Stimulated activated CD8-positive, alpha-beta memory T cell treated with anti-CD3 and anti-CD28 coated beads, Interleukin-7, amount 100 ng/mL, for 4 hours (primary cell): ENCODE results near the gene EPHB4.
"Not testable (repeated sequence)": the region's sequence is repeated elsewhere in the genome, so short reads cannot be mapped to it uniquely, and the experiment has no call there.

Experiments used
- DNase-seq, 2 donors: peaks; one replicate each; pipeline ENCODE4 v3.0.0-alpha.2; 2020; ENCODE audit warnings: low read depth in 2 of 2

The EPHB4 gene

GRCh38 chr7:100791881-100792666 is 35.2 kb downstream of the EPHB4 start:
- DNase-seq = no peak

- no peak for DNase-seq
Measured at GRCh38 chr7:100789055-100789454, 38.3 kb downstream of the EPHB4 start.

- DNase-seq = no peak
Measured at GRCh38 chr7:100786323-100786722, 41.0 kb downstream of the EPHB4 start.

GRCh38 chr7:100785878-100786277 is 41.4 kb downstream of the EPHB4 start:
- no peak for DNase-seq

GRCh38 chr7:100783804-100784203 is 43.5 kb downstream of the EPHB4 start:
- no peak for DNase-seq

GRCh38 chr7:100781255-100781654 is 46.1 kb downstream of the EPHB4 start:
- DNase-seq = no peak

DNA sequence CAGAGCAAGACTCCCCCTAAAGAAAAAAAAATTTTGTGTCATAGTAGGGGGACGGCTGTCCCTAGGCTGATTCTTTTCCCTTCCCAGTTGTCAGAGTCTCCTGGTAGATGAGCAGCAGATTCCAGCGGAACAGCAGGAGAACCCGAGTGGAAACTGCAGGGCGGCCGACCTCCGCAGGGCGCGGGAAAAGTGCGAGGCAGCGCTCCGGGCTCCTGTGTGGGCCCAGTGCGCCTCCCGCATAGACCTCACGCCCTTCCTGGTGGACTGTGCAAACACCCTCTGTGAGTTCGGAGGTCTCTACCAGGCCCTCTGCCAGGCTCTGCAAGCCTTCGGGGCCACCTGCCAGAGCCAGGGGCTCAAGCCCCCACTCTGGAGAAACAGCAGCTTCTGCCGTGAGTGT is 48.0 kb downstream of the EPHB4 start:
- DNase-seq = no peak

GRCh38 chr7:100778061-100778621 is 49.2 kb downstream of the EPHB4 start:
- DNase-seq = no peak

DNA sequence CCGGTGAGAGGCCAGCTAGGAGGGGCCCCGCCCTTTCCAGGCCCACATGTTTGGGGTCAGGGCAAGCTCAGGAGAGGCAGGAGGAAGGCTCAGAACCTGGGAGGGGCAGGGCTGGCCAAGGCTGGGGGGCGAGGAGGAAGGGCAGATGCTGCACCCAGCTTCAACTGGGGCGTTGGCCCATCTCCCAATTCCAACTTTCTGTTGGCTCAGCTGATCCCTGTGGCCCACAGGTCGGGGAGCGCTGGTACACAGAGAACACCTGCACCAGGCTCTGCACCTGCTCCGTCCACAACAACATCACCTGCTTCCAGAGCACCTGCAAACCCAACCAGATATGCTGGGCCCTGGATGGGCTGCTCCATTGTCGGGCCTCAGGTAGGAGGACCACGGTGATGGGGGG is 53.8 kb downstream of the EPHB4 start:
- DNase-seq = no peak

GRCh38 chr7:100768784-100769183 is 58.5 kb downstream of the EPHB4 start:
- DNase-seq = no peak

DNA sequence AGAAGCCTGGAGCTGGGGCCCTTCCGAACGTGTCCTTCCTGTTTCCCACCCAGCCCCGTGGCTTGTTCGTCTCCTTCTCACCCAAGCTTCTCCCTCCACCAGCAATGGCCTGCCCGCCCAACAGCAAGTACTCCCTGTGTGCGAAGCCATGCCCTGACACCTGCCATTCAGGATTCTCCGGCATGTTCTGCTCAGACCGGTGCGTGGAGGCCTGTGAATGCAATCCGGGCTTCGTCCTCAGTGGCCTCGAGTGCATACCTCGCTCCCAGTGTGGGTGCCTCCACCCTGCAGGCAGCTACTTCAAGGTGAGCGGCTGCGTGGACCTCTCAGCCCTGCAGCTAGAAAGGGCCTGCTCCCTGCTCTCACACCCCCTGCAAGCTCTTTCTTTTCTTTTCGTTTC is 62.1 kb downstream of the EPHB4 start:
- no peak for DNase-seq

DNA sequence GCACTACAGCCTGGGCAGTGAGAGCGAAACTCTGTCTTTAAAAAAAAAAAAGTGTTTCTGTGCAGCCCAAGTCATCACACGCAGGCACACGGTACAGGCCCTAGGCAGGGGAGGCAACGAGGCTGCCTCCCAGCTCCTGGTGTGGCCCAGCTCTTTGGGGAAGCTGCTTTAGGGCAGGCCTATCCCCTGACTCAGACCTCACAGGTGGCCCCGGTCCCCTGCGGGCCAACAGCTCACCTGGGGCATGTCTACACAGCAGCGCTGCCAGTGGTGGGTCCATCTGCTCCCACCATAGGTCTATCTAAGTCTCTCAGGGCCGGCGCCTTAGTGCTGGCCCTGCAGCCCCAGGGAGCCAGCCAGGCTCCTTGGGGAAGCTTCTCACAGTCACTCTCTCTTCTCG is 62.5 kb downstream of the EPHB4 start:
- DNase-seq = no peak

DNA sequence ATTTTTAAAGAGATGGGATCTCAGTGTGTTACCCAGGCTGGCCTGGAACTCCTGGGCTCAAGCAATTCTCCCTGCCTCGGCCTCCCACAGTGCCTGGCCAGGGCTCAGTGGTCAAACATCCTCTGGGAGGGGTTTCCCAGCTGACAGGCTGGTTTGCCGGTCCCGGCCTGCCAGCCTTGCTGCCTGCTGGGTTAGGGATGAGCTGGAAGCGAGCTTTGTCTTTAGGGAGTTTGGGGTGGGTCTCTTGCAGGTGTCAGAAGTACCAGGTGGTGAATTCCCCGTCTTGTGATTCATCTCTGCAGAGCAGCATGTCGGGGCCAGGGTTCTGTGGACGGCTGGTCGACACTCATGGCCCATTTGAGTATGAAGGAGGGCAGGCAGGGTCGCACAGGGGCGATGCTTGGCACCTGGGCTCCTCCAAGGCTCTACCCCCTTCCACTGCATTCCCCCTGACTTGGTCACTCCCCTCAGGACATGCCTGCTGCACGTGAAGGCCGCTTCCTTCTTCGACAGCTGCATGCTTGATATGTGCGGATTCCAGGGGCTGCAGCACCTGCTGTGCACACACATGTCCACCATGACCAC is 63.7 kb downstream of the EPHB4 start:
- DNase-seq = no peak

- not testable (repeated sequence) for DNase-seq
Measured at GRCh38 chr7:100762841-100763240, 64.5 kb downstream of the EPHB4 start.

DNA sequence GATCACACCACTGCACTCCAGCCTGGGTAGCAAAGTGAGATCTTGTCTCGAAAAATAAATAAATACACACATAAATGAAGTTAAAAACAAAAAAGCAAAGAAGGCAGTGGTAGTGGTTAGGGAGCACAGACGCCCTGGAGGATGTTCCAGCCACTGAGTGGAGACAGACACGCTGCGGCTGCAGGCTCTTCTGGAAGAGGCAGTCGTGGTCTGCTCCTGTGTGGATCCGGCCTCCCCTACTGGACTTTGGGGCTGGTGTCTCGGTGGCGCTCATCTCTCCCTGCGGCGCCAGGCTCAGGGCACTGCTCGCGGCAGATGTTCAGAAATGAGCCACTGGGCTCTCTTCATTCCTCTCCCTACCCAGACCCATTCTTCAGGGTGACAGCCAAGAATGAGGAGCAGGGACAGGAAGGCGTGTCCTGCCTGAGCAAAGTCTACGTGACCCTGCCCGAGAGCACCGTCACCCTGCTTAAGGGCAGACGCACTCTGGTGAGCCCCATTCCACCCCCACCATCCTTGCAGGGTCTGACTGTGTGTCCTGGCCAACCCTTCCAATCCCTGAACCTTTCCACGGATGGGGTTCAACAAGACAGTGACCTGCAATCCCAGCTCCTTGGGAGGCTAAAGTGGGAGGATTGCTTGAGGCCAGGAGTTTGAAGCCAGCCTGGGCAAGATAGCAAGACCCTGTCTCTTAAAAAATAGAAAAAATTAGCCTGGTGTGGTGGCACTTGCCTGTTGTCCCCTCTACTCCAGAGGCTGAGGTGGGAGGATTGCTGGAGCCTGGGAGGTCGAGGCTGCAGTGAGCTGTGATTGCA is 67.8 kb downstream of the EPHB4 start:
- no peak for DNase-seq

DNA sequence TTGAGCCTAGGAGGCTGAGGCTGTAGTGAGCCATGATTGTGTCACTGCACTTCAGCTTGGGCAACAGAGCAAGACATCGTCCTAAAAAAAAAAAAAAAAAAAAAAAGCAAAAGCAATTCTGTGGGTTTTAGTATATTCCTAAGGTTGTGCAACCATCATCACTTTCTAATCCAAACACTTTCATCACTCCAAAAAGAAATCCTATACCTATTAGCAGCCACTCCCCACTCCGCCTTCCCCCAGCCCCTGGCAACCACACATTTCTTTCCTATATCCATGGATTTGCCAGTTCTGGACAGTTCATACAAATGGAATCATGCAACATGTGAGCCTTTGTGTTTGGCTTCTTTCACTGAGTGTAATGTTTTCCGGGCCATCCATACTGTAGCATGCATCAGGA is 73.6 kb downstream of the EPHB4 start:
- DNase-seq = no peak

DNA sequence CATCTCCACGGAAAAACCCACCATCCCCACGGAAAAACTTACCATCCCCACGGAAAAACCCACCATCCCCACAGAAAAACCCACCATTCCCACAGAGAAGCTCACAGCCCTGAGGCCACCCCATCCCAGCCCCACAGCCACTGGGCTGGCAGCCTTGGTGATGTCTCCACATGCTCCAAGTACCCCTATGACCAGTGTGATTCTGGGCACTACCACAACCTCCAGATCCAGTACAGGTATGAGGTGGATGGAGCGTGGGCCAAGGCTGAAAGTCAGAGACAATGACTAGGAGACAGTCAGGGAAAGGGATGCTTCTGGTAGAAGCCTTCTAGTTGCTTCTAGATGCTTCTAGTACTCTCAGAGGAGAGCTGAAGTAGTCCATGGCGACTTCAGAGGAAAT is 74.3 kb downstream of the EPHB4 start:
- DNase-seq = no peak
